NB4 (cell line): ENCODE measurements around the gene ZNF652.

Experiments
- CTCF ChIP-seq: IDR thresholded peaks from one replicate; pipeline ENCODE4 v1.5.1; 2012; ENCODE audit warnings: low read depth, low read length
- POLR2A ChIP-seq: IDR thresholded peaks from 2 replicates; pipeline ENCODE4 v1.6.1; 2011; ENCODE audit warnings: mild to moderate bottlenecking; ENCODE audit not compliant: insufficient read length; ENCODE audit errors: extremely low read depth

- no peak for TF ChIP-seq CTCF
- TF ChIP-seq POLR2A = no peak
These were observed 36.1 kb downstream of the ZNF652 start for GRCh38 chr17:49325980-49326379.
